Measurements from ENCODE around the gene TSEN54. TPM values are rescaled to one million over a fixed set of nuclear protein-coding genes. Genes with fewer than 3 reads are reported as not detected.

TSEN54 gene
- total and polyA plus RNA-seq, 8 donors, result 15.8 to 54.0 (median 38.9) TPM

- Histone ChIP-seq H3K27me3 (no peaks in the 10 kb centered on the region), H3K4me1 (peaks cover 5 to 49% of the 10 kb centered on the region in 2 donors), H3K4me3 (no peak overlapping the region), H3K27ac (peak overlapping the region; percentile 33 to 72), H3K9me3 (no peaks in the 10 kb centered on the region), H3K36me3 (peaks cover 0 to 41% of the 10 kb centered on the region in 2 donors)
- DNase-seq (peak in 1 of 4 donors; percentile 78), ATAC-seq (peak; percentile 21)
- intact Hi-C loops (cut with DNase I), result no loop called here
- TF ChIP-seq CTCF (IDR thresholded peaks at IDR 0.05), result no peak
These were observed 28.8 kb upstream of the TSEN54 start for GRCh38 chr17:75487351-75488070.

DNA sequence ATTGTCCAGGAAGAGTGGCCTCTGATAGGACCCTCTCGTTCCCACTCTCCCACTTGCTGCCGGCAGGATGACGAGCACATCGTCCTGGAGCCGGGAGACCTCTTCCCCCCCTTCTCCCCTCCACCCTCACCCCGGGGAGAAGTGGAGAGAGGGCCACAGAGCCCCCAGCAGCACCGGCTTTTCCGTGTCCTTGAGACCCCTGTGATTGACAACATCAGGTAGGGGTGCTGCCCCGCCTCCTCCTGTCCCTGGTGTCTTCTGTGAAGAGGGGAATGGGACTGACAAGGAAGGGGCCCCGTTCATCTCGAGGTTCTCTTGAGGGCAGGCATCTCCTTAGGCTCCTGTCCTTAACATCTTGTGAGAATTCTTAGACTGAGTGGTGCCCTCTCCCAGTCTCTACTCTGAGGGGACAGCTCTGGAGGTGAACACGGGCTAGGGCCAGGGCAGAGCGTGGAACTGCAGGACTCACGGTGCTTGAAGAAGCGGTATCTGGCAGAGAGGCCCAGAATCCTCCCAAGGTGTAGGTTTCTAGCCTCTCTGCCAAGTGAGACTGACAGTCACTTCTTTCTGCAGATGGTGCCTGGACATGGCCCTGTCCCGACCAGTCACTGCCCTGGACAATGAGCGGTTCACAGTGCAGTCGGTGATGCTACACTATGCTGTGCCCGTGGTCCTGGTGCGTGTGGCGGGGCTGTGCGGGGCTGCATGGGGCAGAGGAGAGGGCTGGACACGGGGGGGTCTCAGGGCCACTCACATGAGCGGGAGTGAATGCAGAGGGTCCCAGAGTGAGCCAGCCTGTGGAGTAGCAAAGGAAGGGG is 27.4 kb upstream of the TSEN54 start:
- Histone ChIP-seq H3K36me3 (peaks cover 0 to 55% of the 10 kb centered on the region in 2 donors), H3K9me3 (no peaks in the 10 kb centered on the region), H3K4me1 (peaks cover 5 to 47% of the 10 kb centered on the region in 2 donors), H3K27me3 (no peaks in the 10 kb centered on the region), H3K4me3 (no peak overlapping the region), H3K27ac (peak overlapping the region in 1 of 2 donors; percentile 72)
- DNase-seq (peak in 1 of 4 donors; percentile 53), ATAC-seq (no peak)
- intact Hi-C loops (cut with DNase I), result no loop called here
- no peak for TF ChIP-seq CTCF (IDR thresholded peaks at IDR 0.05)

- Histone ChIP-seq H3K4me3 (no peak overlapping the region), H3K27ac (peak overlapping the region in 1 of 2 donors; percentile 65)
- no peak for ATAC-seq
These were observed 26.8 kb upstream of the TSEN54 start for GRCh38 chr17:75489511-75489955.

GRCh38 chr17:75490173-75490743 is 26.1 kb upstream of the TSEN54 start:
- TF ChIP-seq CTCF (IDR thresholded peaks at IDR 0.05), result no peak
- Histone ChIP-seq H3K27ac (peak overlapping the region in 1 of 2 donors; percentile 65), H3K36me3 (peaks cover 0 to 69% of the 10 kb centered on the region in 2 donors), H3K4me3 (no peak overlapping the region), H3K4me1 (peaks cover 5 to 47% of the 10 kb centered on the region in 2 donors), H3K9me3 (no peaks in the 10 kb centered on the region), H3K27me3 (no peaks in the 10 kb centered on the region)
- intact Hi-C loops (cut with DNase I), result no loop called here
- peak; percentile 62 for ATAC-seq
- peak in 1 of 4 donors; percentile 61 for DNase-seq

More at GRCh38 chr17:75489511-75489955, 26.8 kb upstream of the TSEN54 start:
- Histone ChIP-seq H3K4me1 (peaks cover 5 to 47% of the 10 kb centered on the region in 2 donors), H3K9me3 (no peaks in the 10 kb centered on the region), H3K27me3 (no peaks in the 10 kb centered on the region), H3K36me3 (peaks cover 0 to 62% of the 10 kb centered on the region in 2 donors)
- no peak for TF ChIP-seq CTCF (IDR thresholded peaks at IDR 0.05)
- intact Hi-C loops (cut with DNase I), result no loop called here
- DNase-seq, result no peak

Data from left lung (tissue), 10 donors.